Measurements from ENCODE around the gene RNF114. TPM values are rescaled to one million over a fixed set of nuclear protein-coding genes. Genes with fewer than 3 reads are reported as not detected.

RNF114 gene
- total RNA-seq, 2 donors from 2014 or later: 75.7 to 84.1 TPM

- DNase-seq (no peak), ATAC-seq (no peak)
- intact Hi-C loops (cut with DNase I, micrococcal nuclease): loop anchor here in 1 of 2 donors (2.0 kb wide), 1 partner anchor 89 kb away; no protein-coding TSS in a partner anchor
Observed at GRCh38 chr20:49981218-49982071, 45.2 kb downstream of the RNF114 start.

GRCh38 chr20:49982072-49982345, 45.8 kb downstream of the RNF114 start:
- intact Hi-C loops (cut with DNase I, micrococcal nuclease): loop anchor here in 1 of 2 donors (2.0 kb wide), 1 partner anchor 89 kb away; no protein-coding TSS in a partner anchor

GRCh38 chr20:49982346-49983122, 46.3 kb downstream of the RNF114 start, which contains the start of gene SNAI1:
TSS of gene SNAI1 (plus strand) at chr20:49982980. CDS start at chr20:49983060, 80 bp downstream.
- peak; percentile 84 to 86 for DNase-seq
- ATAC-seq: peak; percentile 96
- intact Hi-C loops (cut with DNase I, micrococcal nuclease): loop anchor here in 1 of 2 donors (2.0 kb wide), 1 partner anchor 88 kb away; no protein-coding TSS in a partner anchor

More at GRCh38 chr20:49982072-49982345, 45.8 kb downstream of the RNF114 start:
- DNase-seq: no peak
- ATAC-seq: no peak

GRCh38 chr20:49983123-49983847, 47.1 kb downstream of the RNF114 start:
- intact Hi-C loops (cut with DNase I, micrococcal nuclease): loop anchor here in 1 of 2 donors (2.0 kb wide), 1 partner anchor 88 kb away; no protein-coding TSS in a partner anchor
- DNase-seq: no peak
- ATAC-seq: no peak

- DNase-seq (no peak), ATAC-seq (no peak)
- intact Hi-C loops (cut with DNase I, micrococcal nuclease): loop anchor here in 1 of 2 donors (2.0 kb wide), 1 partner anchor 87 kb away; no protein-coding TSS in a partner anchor
Observed at GRCh38 chr20:49983848-49984408, 47.7 kb downstream of the RNF114 start.

GRCh38 chr20:49984426-49985153, 48.4 kb downstream of the RNF114 start:
- intact Hi-C loops (cut with DNase I, micrococcal nuclease): no loop called here
- ATAC-seq (no peak), DNase-seq (no peak)

- DNase-seq (no peak), ATAC-seq (no peak)
- intact Hi-C loops (cut with DNase I, micrococcal nuclease): no loop called here
Observed at GRCh38 chr20:49985157-49985556, 49.0 kb downstream of the RNF114 start.

- intact Hi-C loops (cut with DNase I, micrococcal nuclease): no loop called here
- ATAC-seq: no peak
- no peak for DNase-seq
Observed at GRCh38 chr20:49985617-49986016, 49.4 kb downstream of the RNF114 start.

GRCh38 chr20:49986049-49986448, 49.9 kb downstream of the RNF114 start:
- DNase-seq (no peak), ATAC-seq (no peak)
- intact Hi-C loops (cut with DNase I, micrococcal nuclease): no loop called here

- intact Hi-C loops (cut with DNase I, micrococcal nuclease): no loop called here
- DNase-seq (no peak), ATAC-seq (no peak)
Observed at GRCh38 chr20:49987015-49987867, 51.0 kb downstream of the RNF114 start.

GRCh38 chr20:49987868-49988690, 51.9 kb downstream of the RNF114 start:
- ATAC-seq (no peak), DNase-seq (no peak)
- intact Hi-C loops (cut with DNase I, micrococcal nuclease): no loop called here

GRCh38 chr20:49989234-49990065, 53.3 kb downstream of the RNF114 start:
- ATAC-seq (no peak), DNase-seq (no peak)
- intact Hi-C loops (cut with DNase I, micrococcal nuclease): no loop called here

GRCh38 chr20:49990271-49990720, 54.1 kb downstream of the RNF114 start:
- DNase-seq (no peak), ATAC-seq (peak; percentile 25)
- intact Hi-C loops (cut with DNase I, micrococcal nuclease): no loop called here

- no peak for ATAC-seq
- no peak for DNase-seq
- intact Hi-C loops (cut with DNase I, micrococcal nuclease): no loop called here
Observed at GRCh38 chr20:49993301-49993751, 57.1 kb downstream of the RNF114 start.

GRCh38 chr20:49995586-49995985, 59.4 kb downstream of the RNF114 start:
- intact Hi-C loops (cut with DNase I, micrococcal nuclease): no loop called here
- no peak for ATAC-seq
- DNase-seq: no peak

All from left colon (tissue), 2 donors.